B cell (primary cell): ENCODE measurements around the gene PPP1R26. TPM values are rescaled to one million over a fixed set of nuclear protein-coding genes. Genes with fewer than 3 reads are reported as not detected.
"Not testable (repeated sequence)": the region's sequence is repeated elsewhere in the genome, so short reads cannot be mapped to it uniquely, and the experiment has no call there.

Experiments used
- ATAC-seq: fragments of 200-7000 bp; cut with Tn5 transposase; one replicate; pipeline ENCODE4 v1.10.0; 2021; ENCODE audit warnings: low read depth, mild to moderate bottlenecking, moderate number of reproducible peaks, moderate library complexity
- CTCF ChIA-PET: fragments of 350-600 bp; sonication (Branson Sonifier 250); formaldehyde crosslinking; loops from one replicate; lab custom pipeline; 2021; ENCODE audit warnings: antibody characterized with exemption, inconsistent platforms; lab: Charles Lee
- POLR2A ChIA-PET: fragments of 350-600 bp; sonication (Branson Sonifier 250); formaldehyde crosslinking; loops from one replicate; lab custom pipeline; 2021; ENCODE audit warnings: antibody characterized with exemption; lab: Charles Lee
- DNase-seq: peaks from one replicate; pipeline ENCODE4 v3.0.0; 2013
- H2AFZ ChIP-seq: 2 replicates; pipeline ENCODE4 v1.6.1; 2012; ENCODE audit warnings: mild to moderate bottlenecking, low read depth, low read length; ENCODE audit not compliant: insufficient read depth, poor library complexity, severe bottlenecking
- H3K27ac ChIP-seq, 2 donors: 1 replicate in 1 of 2; 2 replicates in 1 of 2; pipeline ENCODE4 v1.5.1; 2012 to 2013; ENCODE audit warnings: low read length in 2 of 2, mild to moderate bottlenecking in 2 of 2, moderate library complexity in 1 of 2
- H3K27me3 ChIP-seq, 4 experiments: fragments of 200-600 bp in 1 of 4; sonication (generic) in 1 of 4; replicated peaks in 1 of 4; 1 replicate in 2 of 4; 2 replicates in 2 of 4; pipeline versions ENCODE4 v1.6.1 to v1.7.0; 2013 to 2016; ENCODE audit warnings: low read length in 3 of 4, mild to moderate bottlenecking in 2 of 4, mixed read lengths in 1 of 4, moderate library complexity in 1 of 4; ENCODE audit not compliant: insufficient read depth in 4 of 4, control insufficient read depth in 3 of 4; ENCODE audit errors: control extremely low read depth in 1 of 4
- H3K36me3 ChIP-seq, 2 experiments: replicated peaks in 1 of 2; 1 replicate in 1 of 2; 2 replicates in 1 of 2; pipeline versions ENCODE4 v1.6.1 to v1.7.1; 2013; ENCODE audit warnings: low read length in 1 of 2; ENCODE audit not compliant: insufficient read depth in 2 of 2, control insufficient read depth in 1 of 2; ENCODE audit errors: control extremely low read depth in 1 of 2, extremely low read depth in 1 of 2
- H3K4me1 ChIP-seq, 2 donors: fragments of 200-600 bp in 1 of 2; sonication (generic) in 1 of 2; 1 replicate in 1 of 2; 2 replicates in 1 of 2; pipeline versions ENCODE4 v1.5.1 to v1.6.1; 2013 to 2017; ENCODE audit warnings: low read length in 2 of 2; ENCODE audit not compliant: control insufficient read depth in 2 of 2, insufficient read depth in 2 of 2
- H3K4me2 ChIP-seq: replicated peaks from 2 replicates; pipeline ENCODE3; 2012; ENCODE audit warnings: mild to moderate bottlenecking, low read depth, low read length; ENCODE audit not compliant: poor library complexity, severe bottlenecking
- H3K4me3 ChIP-seq, 5 experiments: fragments of 200-600 bp in 1 of 5; sonication (generic) in 1 of 5; 1 replicate in 3 of 5; 2 replicates in 2 of 5; pipeline versions ENCODE4 v1.5.1 to v1.7.0; 2011 to 2016; ENCODE audit warnings: low read length in 4 of 5, mild to moderate bottlenecking in 4 of 5, low read depth in 2 of 5, control low read depth in 1 of 5, moderate library complexity in 1 of 5; ENCODE audit not compliant: insufficient read depth in 1 of 5; ENCODE audit errors: control extremely low read depth in 1 of 5, extremely low read depth in 1 of 5
- H3K79me2 ChIP-seq: fragments of 200-600 bp; sonication (generic); one replicate; pipeline ENCODE4 v1.6.0; 2016; ENCODE audit warnings: low read length; ENCODE audit not compliant: control insufficient read depth, insufficient read depth
- H3K9ac ChIP-seq: fragments of 200-600 bp; sonication (generic); 2 replicates; pipeline ENCODE4 v1.6.1; 2017; ENCODE audit warnings: mild to moderate bottlenecking, low read length, moderate library complexity
- H3K9me3 ChIP-seq, 3 donors: one replicate each; pipeline versions ENCODE4 v1.6.1 to v1.7.1; 2013; ENCODE audit warnings: low read length in 2 of 3; ENCODE audit not compliant: control insufficient read depth in 2 of 3, insufficient read depth in 1 of 3; ENCODE audit errors: control extremely low read depth in 1 of 3
- H4K20me1 ChIP-seq: 2 replicates; pipeline ENCODE4 v1.6.0; 2012; ENCODE audit warnings: mild to moderate bottlenecking, low read length; ENCODE audit not compliant: insufficient read depth, control insufficient read depth, poor library complexity, severe bottlenecking
- H3K27ac Mint-ChIP-seq: one replicate; pipeline ENCODE4 v1.8.0; 2021; ENCODE audit warnings: mixed read lengths
- H3K27me3 Mint-ChIP-seq: one replicate; pipeline ENCODE4 v1.8.0; 2021; ENCODE audit warnings: mixed read lengths
- H3K4me1 Mint-ChIP-seq: one replicate; pipeline ENCODE4 v1.8.0; 2021; ENCODE audit warnings: mixed read lengths
- H3K4me3 Mint-ChIP-seq: one replicate; pipeline ENCODE4 v1.8.0; 2021; ENCODE audit warnings: mixed read lengths
- H3K9me3 Mint-ChIP-seq: one replicate; pipeline ENCODE4 v1.8.0; 2022; ENCODE audit warnings: mixed read lengths; ENCODE audit not compliant: insufficient read depth
- EZH2 ChIP-seq: IDR thresholded peaks from 2 replicates; pipeline ENCODE4 v1.6.1; 2012; ENCODE audit warnings: borderline replicate concordance, low read depth, mild to moderate bottlenecking, moderate library complexity, low read length; ENCODE audit not compliant: insufficient read depth, poor library complexity, severe bottlenecking
- WGBS: methylation state at CpG from one replicate; pipeline ENCODE4 v1.1.5; 2013; ENCODE audit warnings: missing lambda C conversion rate; ENCODE audit not compliant: insufficient coverage; 5-methylcytosine and 5-hydroxymethylcytosine counted together
- intact Hi-C: fragments of 100-400 bp; cut with micrococcal nuclease; formaldehyde crosslinking; loops from one replicate; pipeline ENCODE4 v1.10.0; 2022
- polyA plus RNA-seq: library from polyadenylated mRNA; depleted of rRNA; stranded (reverse); fragments of >200 nt; gene quantifications from 2 replicates; pipeline ENCODE4 v1.2.3, GENCODE V29; 2012
- total RNA-seq, 2 donors: library from RNA; stranded (reverse); fragments of 120-200 nt in 1 of 2; gene quantifications; 1 replicate in 1 of 2; 2 replicates in 1 of 2; pipeline versions ENCODE4 v1.2.3 to v1.2.4, GENCODE V29; 2013 to 2022
- TF ChIP-seq, protein P1 (sequence below): fragments of 200-600 bp; IDR thresholded peaks from one replicate; pipeline ENCODE4 v1.8.0; 2022; ENCODE audit warnings: antibody characterized with exemption, mild to moderate bottlenecking

Gene PPP1R26
- total and polyA plus RNA-seq, 2 donors (not counting 1 experiment from before 2014, with no cell fraction given) = 1.9 to 7.8 TPM

DNA sequence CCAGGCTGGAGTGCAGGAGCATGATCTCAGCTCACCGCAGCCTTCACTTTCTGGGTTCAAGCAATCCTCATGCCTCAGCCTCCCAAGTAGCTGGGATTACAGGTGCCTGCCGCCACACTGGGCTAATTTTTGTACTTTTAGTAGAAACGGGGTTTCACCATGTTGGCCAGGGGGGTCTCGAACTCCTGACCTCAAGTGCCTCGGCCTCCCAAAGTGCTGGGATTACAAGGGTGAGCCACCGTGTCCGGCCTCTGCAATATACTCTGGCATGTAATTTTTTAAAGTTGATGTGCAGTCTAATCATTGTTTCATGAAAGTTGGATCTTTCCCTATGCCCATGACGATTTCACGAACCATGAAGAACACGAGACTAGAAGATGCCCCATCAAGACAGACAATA lies 28.6 kb upstream of the PPP1R26 start:
- Histone ChIP-seq H3K9me3 (peaks cover 0 to 3% (median 2%) of the 10 kb centered on the region in 3 donors), H3K79me2 (no peaks in the 10 kb centered on the region), H3K4me3 (no peak overlapping the region), H3K36me3 (no peaks in the 10 kb centered on the region), H3K4me2 (no peak overlapping the region), H3K27me3 (no peaks in the 10 kb centered on the region), H4K20me1 (no peaks in the 10 kb centered on the region), H3K27ac (no peak overlapping the region), H3K4me1 (no peaks in the 10 kb centered on the region), H2AFZ (no peak overlapping the region), H3K9ac (no peak overlapping the region)
- ATAC-seq = no peak
- Mint-ChIP-seq H3K4me1 (no peaks in the 10 kb centered on the region), H3K27me3 (peaks cover 10% of the 10 kb centered on the region), H3K9me3 (no peaks in the 10 kb centered on the region), H3K27ac (no peak overlapping the region), H3K4me3 (no peak overlapping the region)
- intact Hi-C loops = no loop called here
- WGBS = 88% methylated on average over 7 of the region's 10 CpGs
- POLR2A ChIA-PET = no interaction called here
- CTCF ChIA-PET = no interaction called here
- TF ChIP-seq, protein P1, sequence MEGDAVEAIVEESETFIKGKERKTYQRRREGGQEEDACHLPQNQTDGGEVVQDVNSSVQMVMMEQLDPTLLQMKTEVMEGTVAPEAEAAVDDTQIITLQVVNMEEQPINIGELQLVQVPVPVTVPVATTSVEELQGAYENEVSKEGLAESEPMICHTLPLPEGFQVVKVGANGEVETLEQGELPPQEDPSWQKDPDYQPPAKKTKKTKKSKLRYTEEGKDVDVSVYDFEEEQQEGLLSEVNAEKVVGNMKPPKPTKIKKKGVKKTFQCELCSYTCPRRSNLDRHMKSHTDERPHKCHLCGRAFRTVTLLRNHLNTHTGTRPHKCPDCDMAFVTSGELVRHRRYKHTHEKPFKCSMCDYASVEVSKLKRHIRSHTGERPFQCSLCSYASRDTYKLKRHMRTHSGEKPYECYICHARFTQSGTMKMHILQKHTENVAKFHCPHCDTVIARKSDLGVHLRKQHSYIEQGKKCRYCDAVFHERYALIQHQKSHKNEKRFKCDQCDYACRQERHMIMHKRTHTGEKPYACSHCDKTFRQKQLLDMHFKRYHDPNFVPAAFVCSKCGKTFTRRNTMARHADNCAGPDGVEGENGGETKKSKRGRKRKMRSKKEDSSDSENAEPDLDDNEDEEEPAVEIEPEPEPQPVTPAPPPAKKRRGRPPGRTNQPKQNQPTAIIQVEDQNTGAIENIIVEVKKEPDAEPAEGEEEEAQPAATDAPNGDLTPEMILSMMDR = no peak
- no peak for TF ChIP-seq EZH2
- no peak for DNase-seq

DNA sequence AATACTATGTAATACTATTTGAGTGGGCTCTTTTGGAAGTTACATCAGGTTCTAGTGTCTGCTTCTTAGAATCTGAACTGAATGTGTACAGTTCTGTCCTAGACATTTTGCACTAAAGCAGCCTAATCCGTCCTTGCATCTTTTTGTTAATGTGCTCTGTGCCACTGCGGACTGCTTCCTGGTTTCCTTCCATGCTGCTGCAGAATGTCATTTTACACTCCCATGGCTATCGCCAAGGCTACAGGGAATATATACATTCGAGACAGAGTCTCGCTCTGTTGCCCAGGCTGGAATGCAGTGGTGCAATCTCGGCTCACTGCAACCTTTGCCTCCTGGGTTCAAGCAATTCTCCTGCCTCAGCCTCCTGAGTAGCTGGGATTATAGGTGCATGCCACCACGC lies 27.7 kb upstream of the PPP1R26 start:
- H3K9ac ChIP-seq, H3K9me3 ChIP-seq, H3K27ac ChIP-seq, H3K9me3 Mint-ChIP-seq, H2AFZ ChIP-seq, H4K20me1 ChIP-seq, H3K27ac Mint-ChIP-seq, H3K4me1 ChIP-seq, DNase-seq, H3K79me2 ChIP-seq, H3K4me1 Mint-ChIP-seq, H3K4me3 ChIP-seq, H3K36me3 ChIP-seq, H3K4me3 Mint-ChIP-seq, H3K4me2 ChIP-seq, CTCF ChIA-PET, intact Hi-C loops, H3K27me3 ChIP-seq, ATAC-seq, POLR2A ChIA-PET: not testable (repeated sequence)
- peaks cover 10% of the 10 kb centered on the region for H3K27me3 Mint-ChIP-seq
- 91% methylated on average over 6 of the region's 7 CpGs for WGBS
